Peyer's patch (tissue), 4 donors: Measurements from ENCODE around the gene HOXC4. TPM values are rescaled to one million over a fixed set of nuclear protein-coding genes. Genes with fewer than 3 reads are reported as not detected.
A peak's percentile ranks its signal among the peaks of the same experiment; 100 is the strongest.

ENCODE experiments used
- DNase-seq, 3 donors: peaks; one replicate each; pipeline ENCODE4 v3.0.0-alpha.2; 2017 to 2019
- H3K27ac ChIP-seq, 4 donors: fragments of 200-600 bp; sonication (generic); one replicate each; pipeline ENCODE4 v1.5.1; 2016 to 2019
- H3K27me3 ChIP-seq, 2 donors: fragments of 200-600 bp; sonication (generic); one replicate each; pipeline ENCODE4 v1.5.1; 2019
- H3K36me3 ChIP-seq, 3 donors: fragments of 200-600 bp; sonication (generic); one replicate each; pipeline ENCODE4 v1.5.1; 2016 to 2019
- H3K4me1 ChIP-seq, 4 donors: fragments of 200-600 bp; sonication (generic); one replicate each; pipeline ENCODE4 v1.5.1; 2016 to 2019
- H3K4me3 ChIP-seq, 4 donors: fragments of 200-600 bp; sonication (generic); 1 replicate in 3 of 4; 2 replicates in 1 of 4; pipeline ENCODE4 v1.5.1; 2016 to 2019; ENCODE audit warnings: mild to moderate bottlenecking in 1 of 4
- H3K9me3 ChIP-seq, 4 donors: fragments of 200-600 bp; sonication (generic); one replicate each; pipeline ENCODE4 v1.5.1; 2016 to 2019; ENCODE audit warnings: mild to moderate bottlenecking in 1 of 4
- CTCF ChIP-seq, 6 experiments: fragments of 450-650 bp in 4 of 6; fragments of 200-600 bp in 2 of 6; sonication (generic) in 1 of 6; IDR thresholded peaks; one replicate each; pipeline ENCODE4 v1.5.1; 2017 to 2019; ENCODE audit warnings: antibody characterized with exemption in 6 of 6, mild to moderate bottlenecking in 3 of 6, moderate library complexity in 1 of 6
- POLR2A ChIP-seq, 2 donors: fragments of 450-650 bp; IDR thresholded peaks; one replicate each; pipeline ENCODE4 v1.5.1; 2017; ENCODE audit warnings: antibody characterized with exemption in 2 of 2, mild to moderate bottlenecking in 2 of 2, moderate library complexity in 2 of 2
- total RNA-seq, 4 donors: library from RNA; depleted of rRNA; stranded (reverse); fragments of >200 nt; gene quantifications; one replicate each; pipeline ENCODE4 v1.1.0, GENCODE V29; 2016

Gene HOXC4
- total RNA-seq, 4 donors from 2014 or later: 1.1 to 8.3 (median 1.8) TPM

- Histone ChIP-seq H3K27ac (peak overlapping the region in 2 of 4 donors; percentile 28 to 94), H3K4me3 (no peak overlapping the region), H3K27me3 (peaks cover 0 to 13% of the 10 kb centered on the region in 2 donors)
Observed at GRCh38 chr12:54034785-54035310, 18.8 kb upstream of the HOXC4 start.

GRCh38 chr12:54035568-54036264 is 17.9 kb upstream of the HOXC4 start:
- no peaks in the 10 kb centered on the region for H3K36me3 ChIP-seq
- no peak for DNase-seq
- no peak overlapping the region for H3K4me3 ChIP-seq
- peaks cover 0 to 38% (median 9%) of the 10 kb centered on the region in 4 donors for H3K4me1 ChIP-seq
- peak overlapping the region in 1 of 4 donors; percentile 39 for H3K27ac ChIP-seq
- H3K27me3 ChIP-seq: peaks cover 0 to 10% of the 10 kb centered on the region in 2 donors
- H3K9me3 ChIP-seq: peaks cover 0 to 4% (median 0%) of the 10 kb centered on the region in 4 donors
- TF ChIP-seq POLR2A (IDR thresholded peaks at IDR 0.05) (no peak), CTCF (IDR thresholded peaks at IDR 0.05) (no peak)

More at GRCh38 chr12:54034785-54035310, 18.8 kb upstream of the HOXC4 start:
- TF ChIP-seq POLR2A (IDR thresholded peaks at IDR 0.05) (no peak), CTCF (IDR thresholded peaks at IDR 0.05) (no peak)
- DNase-seq: no peak
- H3K9me3 ChIP-seq: peaks cover 0 to 4% (median 0%) of the 10 kb centered on the region in 4 donors
- H3K4me1 ChIP-seq: peaks cover 0 to 38% (median 9%) of the 10 kb centered on the region in 4 donors
- H3K36me3 ChIP-seq: no peaks in the 10 kb centered on the region

GRCh38 chr12:54036620-54037359 is 16.8 kb upstream of the HOXC4 start:
- Histone ChIP-seq H3K27ac (peak overlapping the region in 1 of 4 donors; percentile 72), H3K9me3 (peaks cover 0 to 4% (median 0%) of the 10 kb centered on the region in 4 donors), H3K36me3 (no peaks in the 10 kb centered on the region), H3K4me1 (peaks cover 0 to 37% (median 9%) of the 10 kb centered on the region in 4 donors), H3K4me3 (no peak overlapping the region), H3K27me3 (peaks cover 0 to 5% of the 10 kb centered on the region in 2 donors)
- no peak for DNase-seq
- TF ChIP-seq CTCF (IDR thresholded peaks at IDR 0.05) (no peak), POLR2A (IDR thresholded peaks at IDR 0.05) (no peak)

GRCh38 chr12:54037360-54038283 is 16.0 kb upstream of the HOXC4 start:
- peaks cover 0 to 30% (median 9%) of the 10 kb centered on the region in 4 donors for H3K4me1 ChIP-seq
- H3K27me3 ChIP-seq: peaks cover 0 to 5% of the 10 kb centered on the region in 2 donors
- no peak overlapping the region for H3K4me3 ChIP-seq
- TF ChIP-seq POLR2A (IDR thresholded peaks at IDR 0.05) (no peak), CTCF (IDR thresholded peaks at IDR 0.05) (no peak)
- peak overlapping the region in 2 of 4 donors; percentile 63 to 72 for H3K27ac ChIP-seq
- DNase-seq: no peak
- H3K9me3 ChIP-seq: peaks cover 0 to 3% (median 0%) of the 10 kb centered on the region in 4 donors
- H3K36me3 ChIP-seq: no peaks in the 10 kb centered on the region
